ENCODE measurements around the gene BMX. TPM values are rescaled to one million over a fixed set of nuclear protein-coding genes. Genes with fewer than 3 reads are reported as not detected.

BMX gene
- total RNA-seq, 1 experiment from 2014 or later: not detected

GRCh38 chrX:15515931-15516330, 15.3 kb downstream of the BMX start:
- no peak overlapping the region for H3K27ac Mint-ChIP-seq
- no peak overlapping the region for H3K23ac ChIP-seq (ENCODE audit: insufficient read length, low read depth, low read length)
- H3K9me3 Mint-ChIP-seq: no peaks in the 10 kb centered on the region
- H3K56ac ChIP-seq (ENCODE audit: insufficient read length, low read depth, low read length): no peak overlapping the region
- no peaks in the 10 kb centered on the region for H3K27me3 ChIP-seq (ENCODE audit: insufficient read depth, low read length)
- H3K79me1 ChIP-seq (ENCODE audit: insufficient read depth, low read depth, low read length, poor library complexity, severe bottlenecking): no peaks in the 10 kb centered on the region
- no peak overlapping the region for H2BK20ac ChIP-seq (ENCODE audit: low read depth, low read length, poor library complexity, severe bottlenecking)
- no peaks in the 10 kb centered on the region for H3K36me3 Mint-ChIP-seq (ENCODE audit: insufficient read depth in 1 of 3, low read depth in 3 of 3)
- H2AFZ ChIP-seq (ENCODE audit: low read length): no peak overlapping the region
- H2BK15ac ChIP-seq (ENCODE audit: low read depth, low read length): no peak overlapping the region
- no peak overlapping the region for H3K18ac ChIP-seq (ENCODE audit: insufficient read length, low read depth, low read length)
- H3K27ac ChIP-seq (ENCODE audit: insufficient read length, low read depth, low read length): no peak overlapping the region
- H3K14ac ChIP-seq (ENCODE audit: insufficient read depth, low read length): no peak overlapping the region
- H3K4me3 Mint-ChIP-seq: no peak overlapping the region
- H3K4ac ChIP-seq (ENCODE audit: low read depth, low read length): no peak overlapping the region
- 0 out of 3 replicates have a peak, but pooled peaks have one; percentile 10 for TF ChIP-seq CTCF (conservative IDR thresholded peaks at IDR 0.05)
- WGBS (ENCODE audit: extremely low coverage, insufficient read length, low lambda C conversion rate): no CpG with 5 or more reads among the region's 6 CpGs
- no peak overlapping the region for H2BK120ac ChIP-seq (ENCODE audit: low read depth, low read length, poor library complexity, severe bottlenecking)
- no peak overlapping the region for H2AK5ac ChIP-seq (ENCODE audit: insufficient read length, low read length)
- no peaks in the 10 kb centered on the region for H4K20me1 ChIP-seq (ENCODE audit: control insufficient read depth, insufficient read depth, insufficient read length)
- no peak overlapping the region for H4K5ac ChIP-seq (ENCODE audit: insufficient read length, low read depth, low read length)
- H3K9ac ChIP-seq (ENCODE audit: extremely low read depth, insufficient read length, low read length): no peak overlapping the region
- H3K4me1 ChIP-seq (ENCODE audit: insufficient read depth, low read length): no peaks in the 10 kb centered on the region
- no peak for DNase-seq
- H3K4me1 Mint-ChIP-seq: peaks cover 7 to 8% of the 10 kb centered on the region in 2 experiments
- no peak overlapping the region for H4K91ac ChIP-seq (ENCODE audit: insufficient read length, low read depth, low read length)
- H2BK12ac ChIP-seq (ENCODE audit: insufficient read length, low read depth, low read length): no peak overlapping the region
- no peak overlapping the region for H3T11ph ChIP-seq (ENCODE audit: low read length)
- H3K9me3 ChIP-seq (ENCODE audit: control insufficient read depth, low read depth, low read length): no peaks in the 10 kb centered on the region
- H4K8ac ChIP-seq (replicated peaks; ENCODE audit: insufficient read length, low read depth, low read length): no peak overlapping the region
- H3K23me2 ChIP-seq (ENCODE audit: insufficient read length, low read depth, low read length, poor library complexity, severe bottlenecking): no peaks in the 10 kb centered on the region
- no peaks in the 10 kb centered on the region for H3K79me2 ChIP-seq (ENCODE audit: insufficient read depth, low read length)
- H3K4me2 ChIP-seq (ENCODE audit: insufficient read depth, insufficient read length, low read length): no peak overlapping the region
- no peak overlapping the region for H2BK5ac ChIP-seq (ENCODE audit: insufficient read length, low read length)
- no peaks in the 10 kb centered on the region for H3K27me3 Mint-ChIP-seq (ENCODE audit: low read depth)

Measured in H9 (cell line).